ENCODE results near the gene PTTG1IP. TPM values are rescaled to one million over a fixed set of nuclear protein-coding genes. Genes with fewer than 3 reads are reported as not detected.

PTTG1IP gene
- 100 to 1,000 TPM; 216 to 244 TPM for total RNA-seq

- TF ChIP-seq POLR2AphosphoS5 (IDR thresholded peaks at IDR 0.05) (peak; percentile 97), POLR2A (IDR thresholded peaks at IDR 0.05) (peak; percentile 84), CTCF (IDR thresholded peaks at IDR 0.05) (peak in 1 of 4 experiments; percentile 19)
- peak within 1 kb of the TSS; percentile 80 to 86 for H3K27ac ChIP-seq
- no peaks in the 10 kb centered on the region for H3K36me3 ChIP-seq
- WGBS = 1% methylated on average over 85 of the region's 123 CpGs
- no peaks in the 10 kb centered on the region for H3K9me3 ChIP-seq
- intact Hi-C loops (cut with DNase I) = loop anchor here (2.0 to 5.0 kb wide), 2 partner anchors 56 to 73 kb away; partner anchors contain the start of genes SUMO3 and UBE2G2
- peak within 1 kb of the TSS; percentile 77 to 84 for H3K4me3 ChIP-seq
- peak; percentile 97 for DNase-seq (ENCODE audit: low spot score)
- peaks cover 23% of the 10 kb centered on the region for H3K4me1 ChIP-seq (replicated peaks)
- H3K27me3 ChIP-seq (replicated peaks; ENCODE audit: insufficient read depth) = no peaks in the 10 kb centered on the region
Observed at GRCh38 chr21:44873356-44874239, at the start of gene PTTG1IP. Gene PTTG1IP, minus strand, starts transcription at chr21:44873690. Its CDS starts 74 bp downstream, at chr21:44873616.

GRCh38 chr21:44921928-44922327, 48.4 kb upstream of the PTTG1IP start:
- Histone ChIP-seq H3K4me3 (no peak overlapping the region), H3K27me3 (replicated peaks; ENCODE audit: insufficient read depth) (no peaks in the 10 kb centered on the region), H3K27ac (no peak overlapping the region), H3K36me3 (no peaks in the 10 kb centered on the region), H3K4me1 (replicated peaks) (no peaks in the 10 kb centered on the region), H3K9me3 (no peaks in the 10 kb centered on the region)
- intact Hi-C loops (cut with DNase I) = no loop called here
- TF ChIP-seq POLR2AphosphoS5 (IDR thresholded peaks at IDR 0.05) (no peak), POLR2A (IDR thresholded peaks at IDR 0.05) (no peak), CTCF (IDR thresholded peaks at IDR 0.05) (no peak)
- DNase-seq (ENCODE audit: low spot score) = no peak
- WGBS = 71% methylated on average over 5 of the region's 5 CpGs

- Histone ChIP-seq H3K27me3 (replicated peaks; ENCODE audit: insufficient read depth) (no peaks in the 10 kb centered on the region), H3K36me3 (no peaks in the 10 kb centered on the region), H3K4me3 (peak within 1 kb of the TSS in 1 of 2 donors; percentile 9), H3K9me3 (no peaks in the 10 kb centered on the region), H3K27ac (no peak within 1 kb of the TSS), H3K4me1 (replicated peaks) (no peaks in the 10 kb centered on the region)
- TF ChIP-seq CTCF (IDR thresholded peaks at IDR 0.05) = no peak
- TF ChIP-seq POLR2A (IDR thresholded peaks at IDR 0.05) = no peak
- no peak for TF ChIP-seq POLR2AphosphoS5 (IDR thresholded peaks at IDR 0.05)
- 66% methylated on average over 29 of the region's 29 CpGs for WGBS
- no peak for DNase-seq (ENCODE audit: low spot score)
- intact Hi-C loops (cut with DNase I) = no loop called here
Observed at GRCh38 chr21:44920694-44921604, 47.5 kb upstream of the PTTG1IP start, which contains the start of gene ITGB2. Gene ITGB2, minus strand, starts transcription at chr21:44920899. Its CDS starts 10,117 bp downstream, at chr21:44910782.

- no peaks in the 10 kb centered on the region for H3K4me1 ChIP-seq (replicated peaks)
- no peak for TF ChIP-seq POLR2A (IDR thresholded peaks at IDR 0.05)
- no peak for TF ChIP-seq CTCF (IDR thresholded peaks at IDR 0.05)
- TF ChIP-seq POLR2AphosphoS5 (IDR thresholded peaks at IDR 0.05) = no peak
- no peak for DNase-seq (ENCODE audit: low spot score)
- intact Hi-C loops (cut with DNase I) = no loop called here
- H3K27me3 ChIP-seq (replicated peaks; ENCODE audit: insufficient read depth) = no peaks in the 10 kb centered on the region
- H3K9me3 ChIP-seq = no peaks in the 10 kb centered on the region
- no peak overlapping the region for H3K27ac ChIP-seq
- H3K36me3 ChIP-seq = no peaks in the 10 kb centered on the region
- WGBS = 75% methylated on average over 26 of the region's 28 CpGs
- peak overlapping the region in 1 of 2 donors; percentile 9 for H3K4me3 ChIP-seq
Observed at GRCh38 chr21:44919913-44920693, 46.6 kb upstream of the PTTG1IP start.

Data from prostate gland (tissue), 2 donors.